Measurements from ENCODE around the gene BABAM2. TPM values are rescaled to one million over a fixed set of nuclear protein-coding genes. Genes with fewer than 3 reads are reported as not detected.

The BABAM2 gene
- total RNA-seq, 2 donors from 2014 or later, result 36.4 to 40.9 TPM

DNA sequence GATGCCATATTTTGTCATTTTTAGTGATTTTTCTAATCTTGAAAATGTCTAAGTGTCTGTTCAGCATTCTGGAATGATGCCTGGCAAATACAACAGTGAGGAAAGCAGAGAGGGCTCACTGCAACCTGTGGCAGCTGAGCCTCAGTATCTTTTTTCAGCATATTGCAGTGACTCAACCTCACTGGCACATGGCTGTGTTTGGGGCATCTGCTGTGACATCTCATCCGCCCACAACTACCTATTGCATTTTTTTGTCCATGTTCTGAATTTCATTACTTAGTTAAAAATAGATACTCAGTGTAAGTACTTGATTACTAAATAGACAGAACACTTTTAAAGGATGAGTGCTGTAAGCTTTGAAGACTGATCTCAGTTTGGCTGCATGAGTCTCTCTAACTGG, 10.7 kb downstream of the BABAM2 start:
- H3K27me3 ChIP-seq (ENCODE audit: control insufficient read depth, insufficient read depth, low read length, poor library complexity, severe bottlenecking), result no peaks in the 10 kb centered on the region
- H3K27me3 Mint-ChIP-seq (ENCODE audit: insufficient read depth), result no peaks in the 10 kb centered on the region
- no peak overlapping the region for H3K9ac ChIP-seq (ENCODE audit: extremely low read depth, low read length, poor library complexity, severe bottlenecking)
- peaks cover 9% of the 10 kb centered on the region for H3K36me3 Mint-ChIP-seq (ENCODE audit: low read depth)
- DNase-seq, result no peak
- H3K4me1 Mint-ChIP-seq, result no peaks in the 10 kb centered on the region
- no peaks in the 10 kb centered on the region for H3K4me1 ChIP-seq (ENCODE audit: control insufficient read depth, insufficient read depth, low read length)
- H3K36me3 ChIP-seq (ENCODE audit: control insufficient read depth, insufficient read depth, low read length), result peaks cover 6% of the 10 kb centered on the region
- no peaks in the 10 kb centered on the region for H3K9me3 Mint-ChIP-seq
- TF ChIP-seq, protein P1, sequence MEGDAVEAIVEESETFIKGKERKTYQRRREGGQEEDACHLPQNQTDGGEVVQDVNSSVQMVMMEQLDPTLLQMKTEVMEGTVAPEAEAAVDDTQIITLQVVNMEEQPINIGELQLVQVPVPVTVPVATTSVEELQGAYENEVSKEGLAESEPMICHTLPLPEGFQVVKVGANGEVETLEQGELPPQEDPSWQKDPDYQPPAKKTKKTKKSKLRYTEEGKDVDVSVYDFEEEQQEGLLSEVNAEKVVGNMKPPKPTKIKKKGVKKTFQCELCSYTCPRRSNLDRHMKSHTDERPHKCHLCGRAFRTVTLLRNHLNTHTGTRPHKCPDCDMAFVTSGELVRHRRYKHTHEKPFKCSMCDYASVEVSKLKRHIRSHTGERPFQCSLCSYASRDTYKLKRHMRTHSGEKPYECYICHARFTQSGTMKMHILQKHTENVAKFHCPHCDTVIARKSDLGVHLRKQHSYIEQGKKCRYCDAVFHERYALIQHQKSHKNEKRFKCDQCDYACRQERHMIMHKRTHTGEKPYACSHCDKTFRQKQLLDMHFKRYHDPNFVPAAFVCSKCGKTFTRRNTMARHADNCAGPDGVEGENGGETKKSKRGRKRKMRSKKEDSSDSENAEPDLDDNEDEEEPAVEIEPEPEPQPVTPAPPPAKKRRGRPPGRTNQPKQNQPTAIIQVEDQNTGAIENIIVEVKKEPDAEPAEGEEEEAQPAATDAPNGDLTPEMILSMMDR (conservative IDR thresholded peaks at IDR 0.05), result no peak
- H3K27ac ChIP-seq (ENCODE audit: low read depth, low read length), result no peak overlapping the region
- 100% methylated on average over 1 of the region's 1 CpG; no CpG with 5 or more reads in 1 of the 2 experiments for WGBS, 2 experiments (ENCODE audit: insufficient coverage in 1 of 2, insufficient read length in 1 of 2)
- H3K4me3 ChIP-seq (ENCODE audit: low read length), result no peak overlapping the region
- no peak overlapping the region for H3K27ac Mint-ChIP-seq
- H3K9me3 ChIP-seq (ENCODE audit: control insufficient read depth, low read length), result no peaks in the 10 kb centered on the region
- H3K4me3 Mint-ChIP-seq, result no peak overlapping the region

DNA sequence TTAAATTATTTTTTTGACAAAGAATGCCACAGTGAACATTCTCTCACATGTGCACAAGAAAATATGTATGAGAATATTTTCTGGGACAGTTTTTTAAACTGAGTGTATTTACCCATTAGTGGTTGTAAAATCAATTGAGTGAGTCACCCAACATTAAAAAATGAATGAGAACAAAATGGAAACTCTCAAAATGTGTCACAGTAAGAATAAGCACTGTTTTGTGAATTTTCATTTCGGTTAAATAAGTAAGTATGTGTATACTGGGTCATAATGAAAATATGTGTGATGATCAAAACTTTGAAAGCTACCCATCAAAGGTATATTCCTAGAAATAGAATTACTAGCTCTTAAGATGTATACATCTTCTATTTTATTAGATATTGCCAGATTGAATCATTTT, 11.6 kb downstream of the BABAM2 start:
- Mint-ChIP-seq H3K27me3 (ENCODE audit: insufficient read depth) (no peaks in the 10 kb centered on the region), H3K27ac (no peak overlapping the region), H3K4me3 (no peak overlapping the region), H3K4me1 (no peaks in the 10 kb centered on the region), H3K36me3 (ENCODE audit: low read depth) (peaks cover 3% of the 10 kb centered on the region), H3K9me3 (no peaks in the 10 kb centered on the region)
- TF ChIP-seq, protein P1 (conservative IDR thresholded peaks at IDR 0.05), result no peak
- DNase-seq, result no peak
- Histone ChIP-seq H3K9ac (ENCODE audit: extremely low read depth, low read length, poor library complexity, severe bottlenecking) (no peak overlapping the region), H3K9me3 (ENCODE audit: control insufficient read depth, low read length) (no peaks in the 10 kb centered on the region), H3K4me1 (ENCODE audit: control insufficient read depth, insufficient read depth, low read length) (no peaks in the 10 kb centered on the region), H3K36me3 (ENCODE audit: control insufficient read depth, insufficient read depth, low read length) (peaks cover 6% of the 10 kb centered on the region), H3K4me3 (ENCODE audit: low read length) (no peak overlapping the region), H3K27me3 (ENCODE audit: control insufficient read depth, insufficient read depth, low read length, poor library complexity, severe bottlenecking) (no peaks in the 10 kb centered on the region), H3K27ac (ENCODE audit: low read depth, low read length) (no peak overlapping the region)
- 85% methylated on average over 1 of the region's 1 CpG; no CpG with 5 or more reads in 1 of the 2 experiments for WGBS, 2 experiments (ENCODE audit: insufficient coverage in 1 of 2, insufficient read length in 1 of 2)

DNA sequence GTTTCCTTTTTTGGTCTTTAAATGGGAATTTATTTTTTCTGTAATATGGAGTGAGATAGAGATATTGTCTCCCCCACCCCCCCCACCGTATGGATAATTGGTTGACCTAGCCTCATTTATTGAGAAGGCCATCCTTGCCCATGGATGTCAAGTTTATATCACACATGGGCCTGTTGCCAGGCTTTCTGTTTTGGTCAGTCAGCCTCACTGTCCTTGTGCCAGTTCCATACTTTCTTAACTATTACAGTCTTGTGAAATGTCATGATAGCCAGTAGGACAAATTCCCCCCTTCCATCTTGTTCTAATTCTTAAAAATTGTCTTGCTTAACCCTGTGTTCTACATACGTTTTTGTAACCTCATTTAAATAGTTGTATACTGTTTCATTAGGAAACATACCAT, 12.5 kb downstream of the BABAM2 start:
- no peaks in the 10 kb centered on the region for H3K27me3 Mint-ChIP-seq (ENCODE audit: insufficient read depth)
- 90 to 100% methylated on average over 1 of the region's 2 CpGs for WGBS, 2 experiments (ENCODE audit: insufficient coverage in 1 of 2, insufficient read length in 1 of 2)
- no peaks in the 10 kb centered on the region for H3K9me3 ChIP-seq (ENCODE audit: control insufficient read depth, low read length)
- no peak overlapping the region for H3K27ac ChIP-seq (ENCODE audit: low read depth, low read length)
- no peaks in the 10 kb centered on the region for H3K4me1 ChIP-seq (ENCODE audit: control insufficient read depth, insufficient read depth, low read length)
- H3K4me3 Mint-ChIP-seq, result no peak overlapping the region
- DNase-seq, result no peak
- no peaks in the 10 kb centered on the region for H3K36me3 Mint-ChIP-seq (ENCODE audit: low read depth)
- no peak overlapping the region for H3K4me3 ChIP-seq (ENCODE audit: low read length)
- no peak overlapping the region for H3K9ac ChIP-seq (ENCODE audit: extremely low read depth, low read length, poor library complexity, severe bottlenecking)
- H3K27ac Mint-ChIP-seq, result no peak overlapping the region
- H3K9me3 Mint-ChIP-seq, result no peaks in the 10 kb centered on the region
- TF ChIP-seq, protein P1 (conservative IDR thresholded peaks at IDR 0.05), result no peak
- no peaks in the 10 kb centered on the region for H3K27me3 ChIP-seq (ENCODE audit: control insufficient read depth, insufficient read depth, low read length, poor library complexity, severe bottlenecking)
- no peaks in the 10 kb centered on the region for H3K4me1 Mint-ChIP-seq
- H3K36me3 ChIP-seq (ENCODE audit: control insufficient read depth, insufficient read depth, low read length), result peaks cover 6% of the 10 kb centered on the region

All from endodermal cell (in vitro differentiated cells).